ENCODE data around the gene TRIM28. TPM values are rescaled to one million over a fixed set of nuclear protein-coding genes. Genes with fewer than 3 reads are reported as not detected.
"Not testable (repeated sequence)": the region's sequence is repeated elsewhere in the genome, so short reads cannot be mapped to it uniquely, and the experiment has no call there.

TRIM28 gene
- total RNA-seq, 2 donors from 2014 or later, result 159 to 168 TPM

DNA sequence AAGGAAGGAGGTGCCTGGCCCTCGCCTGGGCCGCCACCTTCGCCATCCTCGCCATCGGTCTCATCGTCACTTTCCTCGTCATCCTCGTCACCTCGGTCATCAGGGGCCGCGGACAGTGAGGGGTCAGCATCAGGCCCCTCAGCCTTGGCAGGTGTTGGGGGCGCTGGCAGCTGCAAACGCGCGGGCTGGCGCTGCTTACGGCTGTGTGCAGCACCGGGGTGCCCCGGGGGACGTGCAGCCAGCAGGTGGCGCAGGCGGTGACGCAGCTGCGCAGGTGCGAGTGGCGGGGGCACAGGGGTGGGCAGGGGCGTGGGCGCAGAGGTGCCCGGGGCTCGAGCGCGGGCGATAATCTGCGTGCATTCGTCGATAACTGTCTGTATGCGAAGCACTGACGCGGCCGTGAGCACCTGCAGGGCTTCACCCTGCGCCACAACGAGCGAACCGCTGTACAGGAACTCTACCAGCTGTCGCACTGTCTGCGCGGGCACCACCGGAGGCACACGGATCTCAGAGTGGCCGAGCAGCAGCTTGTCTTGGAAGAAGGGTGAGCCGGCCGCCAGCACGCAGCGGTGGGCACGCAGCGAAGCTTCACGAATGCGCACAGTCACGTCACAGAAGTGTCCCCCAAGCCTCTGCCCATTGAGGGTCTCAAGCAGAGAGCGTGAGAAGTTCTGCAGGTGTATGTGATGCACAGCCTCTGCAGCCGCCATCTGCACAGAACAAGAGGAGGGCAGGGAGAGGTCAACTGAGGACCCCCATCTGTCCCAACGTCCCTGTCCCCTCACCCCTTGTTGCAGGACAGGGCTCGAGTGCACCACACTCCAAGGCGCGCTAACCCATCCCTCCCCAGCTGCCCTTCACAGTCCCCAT lies 26.7 kb upstream of the TRIM28 start:
- DNase-seq (ENCODE audit: low spot score), result no peak
- intact Hi-C loops (cut with DNase I), result no loop called here

DNA sequence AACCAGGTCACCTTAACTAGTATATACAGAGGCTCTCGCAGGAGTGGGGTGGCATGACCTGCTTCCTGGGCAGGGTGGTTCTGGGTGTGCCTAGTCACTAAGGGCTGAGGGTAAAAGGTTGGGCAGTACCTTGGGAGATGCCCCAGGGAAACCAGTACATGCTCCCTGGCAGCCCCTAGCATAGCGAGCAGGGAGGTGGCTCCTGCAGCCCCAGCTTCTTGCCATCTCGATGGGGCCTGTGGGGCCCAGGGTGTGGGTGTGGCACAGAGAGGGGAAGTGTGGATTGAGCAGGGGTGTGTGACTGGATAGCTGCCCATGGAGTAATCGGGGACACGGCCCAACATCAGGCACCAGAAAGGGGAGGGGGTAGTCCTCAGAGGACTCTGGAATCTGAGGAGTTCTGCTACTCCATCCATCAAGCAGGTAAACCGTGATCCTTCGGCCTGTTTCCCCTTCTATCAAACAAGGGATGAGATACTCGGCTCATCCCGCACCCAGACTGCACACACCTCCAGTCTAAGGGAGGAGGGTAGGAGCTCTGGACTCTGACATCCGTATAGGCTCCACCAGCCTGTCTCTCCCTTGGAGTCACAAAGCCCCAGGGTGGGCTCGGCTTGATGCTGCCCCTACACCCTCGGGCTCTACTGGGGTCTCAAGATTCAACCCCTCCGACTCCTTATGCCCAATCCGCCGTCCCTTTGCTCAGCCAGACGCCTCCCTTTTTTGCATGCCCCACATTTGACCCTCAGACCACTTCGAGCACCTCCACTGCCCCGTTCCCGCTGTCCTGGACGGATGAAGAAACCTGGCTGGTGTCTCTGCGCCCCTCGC lies 25.4 kb upstream of the TRIM28 start:
- intact Hi-C loops (cut with DNase I), result no loop called here
- DNase-seq (ENCODE audit: low spot score), result no peak

DNA sequence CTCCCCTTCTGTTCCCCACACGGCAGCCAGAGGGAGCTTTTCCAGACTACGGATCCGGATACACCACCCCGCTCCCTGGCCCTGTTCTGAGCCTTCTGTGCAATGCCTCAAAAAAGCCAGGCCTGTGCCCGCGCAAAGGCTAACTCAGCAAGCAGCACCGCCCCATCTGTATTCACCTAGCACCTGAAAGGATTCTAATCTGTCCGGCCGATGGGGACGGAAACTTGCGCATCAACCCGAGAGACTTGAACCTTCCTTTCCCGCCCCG lies 24.8 kb upstream of the TRIM28 start:
- DNase-seq (ENCODE audit: low spot score), result peak; percentile 88
- intact Hi-C loops (cut with DNase I), result no loop called here

DNA sequence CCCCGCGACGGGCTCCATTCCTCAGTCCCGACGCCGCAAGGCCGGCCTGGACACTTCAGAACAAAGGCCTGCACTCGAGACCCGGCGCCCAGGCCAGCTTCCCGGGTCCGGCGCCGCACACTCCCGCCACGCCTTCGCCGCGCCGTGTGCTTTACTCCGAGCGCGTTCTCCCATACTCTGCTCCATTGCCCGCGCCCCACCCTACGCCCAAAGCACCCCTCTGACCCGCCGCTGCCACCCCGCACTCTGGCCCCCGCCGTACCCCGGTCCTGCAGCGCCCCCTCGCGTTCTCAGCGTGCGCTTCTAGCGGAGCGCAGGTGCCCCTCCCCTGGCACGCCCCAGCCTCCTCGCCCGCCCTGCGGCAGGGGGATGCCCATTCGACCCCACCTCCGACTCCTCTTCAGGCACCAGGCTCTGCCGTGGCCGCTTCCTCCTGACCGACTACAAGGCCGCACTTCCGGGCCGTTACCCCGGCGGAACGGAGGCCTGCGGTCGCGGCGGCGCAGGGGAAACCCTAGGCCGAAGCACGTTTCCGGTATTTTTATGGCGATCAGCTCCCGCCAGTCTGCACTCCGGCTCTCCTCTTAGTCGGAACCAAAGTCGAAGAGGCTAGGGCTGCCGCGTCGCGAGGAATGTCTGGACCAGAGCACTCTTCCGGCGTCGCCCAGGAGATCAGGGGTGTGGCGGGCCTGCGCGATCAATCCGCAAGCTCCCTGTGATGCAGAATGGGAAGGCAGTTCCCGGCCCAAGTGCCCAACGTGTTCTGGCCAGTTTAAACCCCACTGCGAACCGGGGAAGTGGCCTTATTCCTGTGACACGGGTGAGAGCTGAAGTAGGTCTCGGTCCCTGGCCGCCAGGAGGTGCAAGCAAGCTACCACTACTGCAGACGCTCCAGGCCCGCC lies 24.3 kb upstream of the TRIM28 start, which contains the start of gene ZBTB45:
Gene ZBTB45 (minus strand): TSS at position 456 of the 902 bp plus-strand sequence. CDS start 2,137 bp downstream, outside the sequence.
- intact Hi-C loops (cut with DNase I), result no loop called here
- DNase-seq (ENCODE audit: low spot score), result peak; percentile 98

DNA sequence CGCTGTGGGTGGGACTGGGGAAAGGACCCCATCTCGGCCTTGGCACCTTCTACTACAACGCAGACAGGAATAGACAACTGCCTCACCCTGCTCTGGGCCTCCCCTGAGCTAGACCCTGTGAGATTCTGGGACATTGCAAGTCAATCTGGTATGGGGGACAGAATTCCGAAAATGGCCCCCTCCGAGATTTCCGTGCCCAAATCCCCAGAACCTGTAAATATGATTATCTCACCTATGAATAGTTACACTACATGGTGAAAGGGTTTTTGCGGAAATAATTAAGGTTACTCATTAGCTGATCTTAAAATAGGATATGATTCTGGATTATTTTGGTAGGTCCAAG lies 23.6 kb upstream of the TRIM28 start:
- no peak for DNase-seq (ENCODE audit: low spot score)
- intact Hi-C loops (cut with DNase I), result no loop called here

DNA sequence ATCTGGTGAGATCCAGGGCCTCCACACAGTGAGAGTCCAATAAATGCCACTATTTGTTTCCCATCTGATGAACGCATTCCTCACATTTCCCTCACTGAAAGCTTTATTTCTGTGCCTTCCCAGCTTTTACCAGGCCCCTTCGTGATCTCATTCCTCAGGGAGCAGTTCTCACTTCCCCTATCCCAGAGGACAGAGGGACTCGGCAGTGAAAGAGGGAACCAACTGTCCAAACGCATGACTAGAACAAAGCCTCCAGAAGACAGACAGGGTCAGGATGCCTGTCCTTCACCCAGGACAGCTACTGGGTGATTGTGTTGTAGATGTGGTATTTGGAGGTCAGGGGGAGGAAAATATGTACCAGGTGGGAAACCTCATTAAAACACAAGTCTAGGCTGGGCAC lies 22.2 kb upstream of the TRIM28 start:
- no peak for DNase-seq (ENCODE audit: low spot score)
- intact Hi-C loops (cut with DNase I), result no loop called here

DNA sequence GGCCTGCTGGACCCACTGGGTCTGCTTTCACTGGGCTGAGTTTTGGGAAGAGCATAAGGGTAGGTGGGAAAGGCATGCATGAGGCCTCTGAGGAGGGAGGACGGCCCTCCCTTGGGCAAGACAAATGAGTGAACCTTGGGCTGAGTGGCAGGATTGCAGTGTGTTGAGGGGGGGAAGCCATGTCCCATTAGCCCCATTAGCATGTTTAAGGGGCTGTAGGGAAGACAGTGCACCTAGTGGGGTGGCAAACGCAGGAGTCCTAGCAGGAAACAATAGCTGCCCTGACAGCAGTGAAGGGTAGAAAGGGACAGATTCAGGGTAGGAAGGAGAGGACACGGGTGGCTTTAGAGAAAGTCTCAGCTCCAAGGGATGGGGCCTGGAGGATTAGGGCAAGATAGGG lies 21.2 kb upstream of the TRIM28 start:
- intact Hi-C loops (cut with DNase I), result no loop called here
- no peak for DNase-seq (ENCODE audit: low spot score)

DNA sequence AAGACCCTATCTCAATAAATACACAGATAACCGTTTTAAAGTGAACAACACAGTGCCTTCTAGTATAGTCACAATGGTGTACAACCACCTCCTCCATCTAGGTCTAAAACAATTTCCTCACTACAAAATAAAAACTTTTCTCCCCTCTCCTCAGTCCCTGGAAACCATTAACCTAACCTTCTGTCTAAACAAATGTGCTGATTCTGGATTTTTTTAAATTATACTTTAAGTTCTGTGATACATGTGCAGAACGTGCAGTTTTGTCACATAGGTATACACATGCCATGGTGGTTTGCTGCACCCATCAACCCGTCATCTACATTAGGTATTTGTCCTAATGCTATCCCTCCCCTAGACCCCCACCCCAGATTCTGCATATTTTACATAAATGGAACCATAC lies 14.5 kb upstream of the TRIM28 start:
- DNase-seq (ENCODE audit: low spot score), result no peak
- intact Hi-C loops (cut with DNase I), result no loop called here

DNA sequence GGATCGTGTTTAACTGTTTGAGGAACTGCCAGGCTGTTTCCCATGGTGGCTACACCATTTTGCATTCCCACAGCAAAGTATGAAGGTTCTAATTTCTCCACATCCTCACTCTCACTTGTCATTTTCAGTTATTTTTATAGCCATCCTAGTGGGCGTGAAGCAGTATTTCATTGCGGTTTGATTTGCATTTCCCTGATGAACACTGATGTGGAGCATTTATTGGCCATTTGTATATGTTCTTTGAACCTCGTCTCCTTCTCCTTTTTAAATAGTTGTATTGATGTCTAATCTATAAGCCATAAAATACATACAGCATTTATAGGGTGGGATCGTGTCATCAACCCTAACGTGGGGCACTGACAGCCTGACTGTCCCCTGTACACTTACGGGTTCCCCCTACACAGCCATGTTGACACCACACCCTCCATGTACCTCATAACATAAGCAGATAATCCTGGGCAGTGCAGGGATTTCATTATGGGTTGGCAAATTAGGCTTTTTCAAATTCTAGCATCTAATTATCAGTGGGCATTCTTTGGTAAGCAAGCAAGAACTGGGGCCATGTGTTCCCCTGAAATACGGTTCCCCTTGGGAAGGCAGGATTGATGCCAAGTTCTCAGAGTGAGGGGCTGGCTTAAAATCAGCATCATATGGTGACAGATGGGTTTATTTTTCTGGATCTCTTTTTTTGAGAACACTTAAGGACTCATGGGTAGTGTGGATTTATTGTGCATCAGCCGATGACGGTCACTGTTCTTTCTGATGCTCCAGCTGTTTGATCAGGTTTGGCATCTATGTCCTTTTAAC lies 12.6 kb upstream of the TRIM28 start:
- intact Hi-C loops (cut with DNase I), result no loop called here
- DNase-seq (ENCODE audit: low spot score), result no peak

DNA sequence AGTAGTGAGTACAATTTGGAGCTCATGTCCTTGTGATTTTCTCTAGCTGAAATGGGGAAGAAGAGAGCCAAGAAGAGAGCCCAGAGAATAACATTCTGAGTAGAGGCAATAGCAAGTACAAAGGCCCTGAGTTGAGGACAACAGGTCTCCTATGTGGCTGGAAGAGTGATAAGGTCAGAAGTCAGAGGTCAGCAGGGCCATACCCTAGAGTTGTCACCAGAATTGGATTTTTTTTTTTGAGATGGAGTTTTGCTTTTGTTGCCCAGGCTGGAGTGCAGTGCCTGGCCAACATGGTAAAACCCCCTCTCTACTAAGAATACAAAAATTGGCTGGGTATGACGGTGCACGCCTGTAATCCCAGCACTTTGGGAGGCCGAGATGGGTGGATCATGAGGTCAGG lies 8.0 kb upstream of the TRIM28 start:
- DNase-seq (ENCODE audit: low spot score), result no peak
- intact Hi-C loops (cut with DNase I), result no loop called here

DNA sequence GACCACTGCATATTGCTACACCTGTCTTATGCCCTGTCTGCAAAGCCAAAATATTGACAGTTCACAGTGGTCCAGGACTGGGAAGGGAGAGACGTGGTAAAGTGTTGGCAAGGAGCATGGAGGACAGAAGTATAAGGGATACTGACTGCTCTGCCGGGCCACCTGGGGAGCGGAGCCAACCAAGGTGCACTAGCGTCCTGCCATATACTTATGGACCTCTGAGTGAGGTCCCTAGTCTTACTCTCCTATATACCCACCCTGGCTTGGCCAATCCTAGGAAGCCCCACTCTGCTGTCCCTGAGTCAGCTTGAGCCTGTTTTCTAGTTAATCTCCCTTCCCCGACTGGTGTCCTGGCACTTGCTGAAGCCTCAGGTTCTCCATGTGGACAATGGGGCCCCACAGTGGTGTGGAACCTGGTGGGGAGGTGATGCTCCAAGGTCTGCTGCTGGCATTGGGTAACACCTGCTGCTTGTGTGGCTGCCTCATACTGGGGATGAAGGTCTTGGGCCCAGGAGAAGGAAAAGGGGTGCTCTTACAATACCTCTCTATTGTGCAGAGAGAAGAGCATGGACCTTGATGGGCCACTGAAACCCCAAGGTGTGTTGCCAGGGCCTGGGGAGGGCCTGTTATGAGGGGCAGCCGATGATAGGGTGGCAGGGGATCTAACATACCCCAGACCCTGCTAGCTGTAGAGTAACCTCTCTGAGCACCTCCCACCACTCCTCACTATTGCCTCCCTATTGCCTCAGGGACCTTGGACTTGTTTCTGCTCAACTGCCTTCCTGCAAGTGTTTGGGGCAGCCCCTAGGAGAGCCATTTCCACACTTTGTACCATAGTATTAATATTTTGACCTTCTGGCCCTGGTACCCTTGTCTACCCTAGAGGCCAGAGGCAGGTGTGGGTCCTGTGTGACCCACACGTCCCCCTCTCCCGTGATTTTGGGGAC lies 6.7 kb upstream of the TRIM28 start:
- intact Hi-C loops (cut with DNase I), result no loop called here
- DNase-seq (ENCODE audit: low spot score), result no peak

DNA sequence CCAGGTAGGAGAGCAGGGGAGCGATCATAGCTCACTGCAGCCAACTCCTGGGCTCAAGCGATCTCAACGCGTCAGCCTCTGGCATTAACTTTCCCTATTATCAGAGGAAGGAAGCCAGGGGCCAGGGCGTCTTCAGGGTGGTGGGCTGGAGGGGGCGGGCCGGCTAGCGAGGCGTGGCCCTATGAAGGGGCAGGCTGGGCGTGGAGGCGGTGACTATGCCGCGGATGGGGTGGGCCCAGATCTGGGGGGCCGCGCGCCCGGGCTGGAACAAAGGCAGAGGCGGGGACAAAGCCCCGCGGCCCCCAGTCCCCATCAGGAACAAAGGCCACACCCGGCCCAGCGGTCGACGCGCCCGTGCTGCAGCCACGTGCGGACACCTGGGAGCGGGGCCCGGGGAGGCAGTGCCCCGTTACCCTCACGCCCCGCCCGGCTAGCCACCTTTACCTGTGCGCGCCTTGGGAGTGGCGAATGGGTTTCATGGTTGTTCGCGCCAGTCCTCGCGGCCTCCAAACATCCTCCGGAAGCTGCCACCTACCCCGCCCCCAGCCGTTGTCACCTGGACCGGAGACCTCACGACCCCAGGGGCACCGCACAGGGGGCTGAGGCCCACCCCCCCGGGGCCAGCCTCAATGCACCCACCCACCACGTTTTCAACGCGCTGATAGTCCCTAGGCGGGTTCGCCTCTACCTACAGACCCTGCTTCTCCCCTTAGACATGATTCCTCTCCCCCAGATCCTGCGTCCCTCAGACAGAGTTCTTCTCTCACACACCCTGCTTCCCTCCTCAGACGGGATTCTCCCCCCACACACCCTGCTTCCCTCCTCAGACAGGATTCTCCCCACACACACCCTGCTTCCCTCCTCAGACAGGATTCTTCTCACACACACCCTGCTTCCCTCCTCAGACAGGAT lies 5.4 kb upstream of the TRIM28 start:
- DNase-seq (ENCODE audit: low spot score), result no peak
- intact Hi-C loops (cut with DNase I), result no loop called here

DNA sequence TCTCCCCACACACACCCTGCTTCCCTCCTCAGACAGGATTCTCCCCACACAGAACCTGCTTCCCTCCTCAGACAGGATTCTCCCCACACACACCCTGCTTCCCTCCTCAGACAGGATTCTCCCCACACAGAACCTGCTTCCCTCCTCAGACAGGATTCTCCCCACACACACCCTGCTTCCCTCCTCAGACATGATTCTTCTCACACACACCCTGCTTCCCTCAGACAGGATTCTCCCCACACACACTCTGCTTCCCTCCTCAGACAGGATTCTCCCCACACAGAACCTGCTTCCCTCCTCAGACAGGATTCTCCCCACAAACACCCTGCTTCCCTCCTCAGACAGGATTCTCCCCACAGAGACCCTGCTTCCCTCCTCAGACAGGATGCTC lies 4.7 kb upstream of the TRIM28 start:
- DNase-seq (ENCODE audit: low spot score); intact Hi-C loops (cut with DNase I): not testable (repeated sequence)

DNA sequence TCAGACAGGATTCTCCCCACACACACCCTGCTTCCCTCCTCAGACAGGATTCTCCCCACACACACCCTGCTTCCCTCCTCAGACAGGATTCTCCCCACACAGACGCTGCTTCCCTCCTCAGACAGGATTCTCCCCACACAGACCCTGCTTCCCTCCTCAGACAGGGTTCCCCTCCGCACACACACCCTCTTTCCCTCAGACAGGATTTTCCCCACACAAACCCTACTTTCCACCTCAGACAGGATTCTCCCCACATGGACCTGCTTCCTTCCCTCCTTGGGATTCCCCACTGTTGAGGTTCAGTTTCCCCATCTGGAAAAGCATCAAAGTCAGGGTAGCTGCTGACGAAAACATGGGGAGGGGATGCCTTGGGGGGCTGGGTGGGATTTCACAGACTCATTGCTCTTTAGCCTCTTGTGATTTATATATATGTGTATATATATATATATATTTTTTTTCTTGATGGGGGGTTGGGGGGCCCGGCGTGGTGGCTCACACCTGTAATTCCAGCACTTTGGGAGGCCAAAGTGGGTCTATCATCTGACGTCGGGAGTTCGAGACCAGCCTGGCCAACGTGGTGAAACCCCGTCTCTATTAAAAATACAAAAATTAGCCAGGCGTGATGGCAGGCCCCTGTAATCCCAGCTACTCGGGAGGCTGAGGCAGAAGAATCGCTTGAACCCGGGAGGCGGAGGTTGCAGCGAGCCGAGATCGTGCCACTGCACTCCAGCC lies 1.1 kb upstream of the TRIM28 start:
- DNase-seq (ENCODE audit: low spot score); intact Hi-C loops (cut with DNase I): not testable (repeated sequence)

DNA sequence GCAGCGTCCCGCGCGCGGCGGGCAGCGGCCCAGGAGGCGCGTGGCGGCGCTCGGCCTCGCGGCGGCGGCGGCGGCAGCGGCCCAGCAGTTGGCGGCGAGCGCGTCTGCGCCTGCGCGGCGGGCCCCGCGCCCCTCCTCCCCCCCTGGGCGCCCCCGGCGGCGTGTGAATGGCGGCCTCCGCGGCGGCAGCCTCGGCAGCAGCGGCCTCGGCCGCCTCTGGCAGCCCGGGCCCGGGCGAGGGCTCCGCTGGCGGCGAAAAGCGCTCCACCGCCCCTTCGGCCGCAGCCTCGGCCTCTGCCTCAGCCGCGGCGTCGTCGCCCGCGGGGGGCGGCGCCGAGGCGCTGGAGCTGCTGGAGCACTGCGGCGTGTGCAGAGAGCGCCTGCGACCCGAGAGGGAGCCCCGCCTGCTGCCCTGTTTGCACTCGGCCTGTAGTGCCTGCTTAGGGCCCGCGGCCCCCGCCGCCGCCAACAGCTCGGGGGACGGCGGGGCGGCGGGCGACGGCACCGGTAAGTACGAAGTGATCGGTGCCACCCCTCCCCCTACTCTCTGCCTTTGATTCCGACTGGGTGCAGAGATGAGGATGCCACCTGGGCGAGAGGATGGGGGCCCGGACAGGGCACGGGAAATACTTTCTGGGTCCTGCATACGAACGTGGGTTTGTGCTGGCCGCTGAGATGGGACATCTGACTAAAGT lies 874 bp downstream of the TRIM28 start:
- no peak for DNase-seq (ENCODE audit: low spot score)
- intact Hi-C loops (cut with DNase I), result no loop called here

All from posterior vena cava (tissue), 2 donors.